Measurements from ENCODE around the gene MAPK4.

GRCh38 chr18:50711386-50711785 lies 151.5 kb downstream of the MAPK4 start:
- no peak for TF ChIP-seq CTCF (IDR thresholded peaks at IDR 0.05; ENCODE audit: insufficient read depth, low read depth, low read length)
- TF ChIP-seq EZH2 (IDR thresholded peaks at IDR 0.05; ENCODE audit: insufficient read depth, low read length): no peak
